AG04449 (cell line): ENCODE results near the gene SAFB.

Experiments used
- CTCF ChIA-PET: fragments of 350-600 bp; formaldehyde crosslinking; extraction: SDS; loops from one replicate; lab custom pipeline; 2021; ENCODE audit warnings: antibody characterized with exemption; lab: Yijun Ruan, JAX
- POLR2A ChIA-PET: fragments of 400-600, 350-600 bp; formaldehyde crosslinking; extraction: SDS; loops from one replicate; lab custom pipeline; 2020; ENCODE audit warnings: antibody characterized with exemption, inconsistent platforms; lab: Yijun Ruan, JAX
- DNase-seq: peaks from one replicate; pipeline ENCODE4 v3.0.0-alpha.2; 2010; ENCODE audit warnings: low read depth, low spot score
- H3K4me3 ChIP-seq: 2 replicates; pipeline ENCODE4 v1.5.1; 2011; ENCODE audit warnings: low read depth, mild to moderate bottlenecking, control low read depth, low read length
- CTCF ChIP-seq: IDR thresholded peaks from one replicate; pipeline ENCODE4 v1.5.1; 2011; ENCODE audit warnings: mild to moderate bottlenecking, moderate library complexity, low read length, control low read depth, inconsistent platforms; ENCODE audit not compliant: insufficient read depth; ENCODE audit errors: missing control alignments

SAFB gene

GRCh38 chr19:5717215-5717935 lies 94.5 kb downstream of the SAFB start:
- peak overlapping the region; percentile 23; the same call in 1 of the 2 replicates for H3K4me3 ChIP-seq
- no peak for DNase-seq
- CTCF ChIA-PET: interaction anchor here (0.7 to 7.9 kb wide), 3 partner anchors 26 to 305 kb away, joined by 3 to 58 read pairs (median 3); partner anchors contain the start of gene RPL36
- TF ChIP-seq CTCF: no peak
- POLR2A ChIA-PET: interaction anchor here (2.6 kb wide), 1 partner anchor 27 kb away, joined by 19 read pairs; the partner anchor contains the start of gene RPL36
